LHCN-M2 (cell line): ENCODE data around the gene TRIM56. TPM values are rescaled to one million over a fixed set of nuclear protein-coding genes. Genes with fewer than 3 reads are reported as not detected.
"Not testable (repeated sequence)": the region's sequence is repeated elsewhere in the genome, so short reads cannot be mapped to it uniquely, and the experiment has no call there.

Experiments
- DNase-seq: peaks from one replicate; pipeline ENCODE4 v3.0.0-alpha.2; 2012; ENCODE audit warnings: low read depth
- polyA plus RNA-seq: library from polyadenylated mRNA; unstranded; fragments of >200 nt; gene quantifications from one replicate; pipeline ENCODE4 v1.2.1, GENCODE V29; 2012; ENCODE audit warnings: missing spikeins
- total RNA-seq: library from RNA; depleted of rRNA; stranded (reverse); fragments of >200 nt; gene quantifications from 2 replicates; pipeline ENCODE4 v1.2.3, GENCODE V29; 2014; rRNA removed

TRIM56 gene, protein sequence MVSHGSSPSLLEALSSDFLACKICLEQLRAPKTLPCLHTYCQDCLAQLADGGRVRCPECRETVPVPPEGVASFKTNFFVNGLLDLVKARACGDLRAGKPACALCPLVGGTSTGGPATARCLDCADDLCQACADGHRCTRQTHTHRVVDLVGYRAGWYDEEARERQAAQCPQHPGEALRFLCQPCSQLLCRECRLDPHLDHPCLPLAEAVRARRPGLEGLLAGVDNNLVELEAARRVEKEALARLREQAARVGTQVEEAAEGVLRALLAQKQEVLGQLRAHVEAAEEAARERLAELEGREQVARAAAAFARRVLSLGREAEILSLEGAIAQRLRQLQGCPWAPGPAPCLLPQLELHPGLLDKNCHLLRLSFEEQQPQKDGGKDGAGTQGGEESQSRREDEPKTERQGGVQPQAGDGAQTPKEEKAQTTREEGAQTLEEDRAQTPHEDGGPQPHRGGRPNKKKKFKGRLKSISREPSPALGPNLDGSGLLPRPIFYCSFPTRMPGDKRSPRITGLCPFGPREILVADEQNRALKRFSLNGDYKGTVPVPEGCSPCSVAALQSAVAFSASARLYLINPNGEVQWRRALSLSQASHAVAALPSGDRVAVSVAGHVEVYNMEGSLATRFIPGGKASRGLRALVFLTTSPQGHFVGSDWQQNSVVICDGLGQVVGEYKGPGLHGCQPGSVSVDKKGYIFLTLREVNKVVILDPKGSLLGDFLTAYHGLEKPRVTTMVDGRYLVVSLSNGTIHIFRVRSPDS
- total RNA-seq = 14.5 and 16.2 TPM in 2 replicates
- polyA plus RNA-seq = 15.9 TPM

DNA sequence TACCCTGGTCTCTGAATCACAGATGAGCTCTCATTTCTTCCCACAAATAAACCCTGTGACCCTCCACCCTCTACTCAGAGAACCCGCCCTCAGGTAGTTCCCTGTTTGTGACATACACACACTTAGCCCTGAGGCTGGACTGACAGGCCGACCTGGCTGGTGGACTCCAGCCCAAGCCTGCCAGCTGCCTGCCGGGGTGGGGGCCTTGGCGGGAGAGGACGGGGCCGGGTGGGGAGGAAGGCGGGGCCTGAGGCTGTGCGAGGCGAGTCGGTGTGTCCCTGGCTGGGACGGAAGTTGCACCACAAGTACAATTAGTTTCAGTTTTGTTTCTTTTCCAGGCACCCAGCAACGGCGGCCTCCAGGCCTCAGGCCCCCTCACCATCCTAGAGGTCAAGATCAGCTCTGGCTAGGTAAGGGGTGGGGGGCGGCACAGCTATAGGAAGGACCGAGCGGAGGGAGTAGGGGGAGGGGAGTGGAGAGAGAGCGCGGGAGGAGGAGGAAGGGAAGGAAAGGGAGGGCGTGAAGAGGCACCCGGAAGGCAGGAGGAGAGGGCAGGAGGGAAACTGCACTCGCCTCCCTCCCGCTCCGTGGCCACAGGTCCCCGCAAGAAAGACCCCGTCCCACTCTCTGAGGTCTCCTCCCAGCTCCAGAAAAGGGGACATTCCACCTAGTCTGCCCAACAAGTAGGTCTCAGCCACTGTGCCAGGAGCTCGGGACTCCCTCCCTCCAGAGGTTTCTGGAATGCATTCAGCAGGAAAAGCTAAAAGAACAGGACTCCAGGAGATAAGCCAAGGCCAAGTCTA, at the start of gene TRIM56:
TRIM56 (plus strand) TSS at position 320 of the 803 bp plus-strand sequence. CDS start 1,832 bp downstream, outside the sequence.
- peak; percentile 82 for DNase-seq

DNA sequence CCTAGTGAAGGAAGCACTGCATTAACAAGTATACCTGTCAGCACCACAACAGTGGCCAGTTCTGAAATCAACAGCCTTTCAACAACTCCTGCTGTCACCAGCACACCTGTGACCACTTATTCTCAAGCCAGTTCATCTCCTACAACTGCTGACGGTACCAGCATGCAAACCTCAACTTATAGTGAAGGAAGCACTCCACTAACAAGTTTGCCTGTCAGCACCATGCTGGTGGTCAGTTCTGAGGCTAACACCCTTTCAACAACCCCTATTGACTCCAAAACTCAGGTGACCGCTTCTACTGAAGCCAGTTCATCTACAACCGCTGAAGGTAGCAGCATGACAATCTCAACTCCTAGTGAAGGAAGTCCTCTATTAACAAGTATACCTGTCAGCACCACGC, 49.3 kb upstream of the TRIM56 start:
- no peak for DNase-seq

DNA sequence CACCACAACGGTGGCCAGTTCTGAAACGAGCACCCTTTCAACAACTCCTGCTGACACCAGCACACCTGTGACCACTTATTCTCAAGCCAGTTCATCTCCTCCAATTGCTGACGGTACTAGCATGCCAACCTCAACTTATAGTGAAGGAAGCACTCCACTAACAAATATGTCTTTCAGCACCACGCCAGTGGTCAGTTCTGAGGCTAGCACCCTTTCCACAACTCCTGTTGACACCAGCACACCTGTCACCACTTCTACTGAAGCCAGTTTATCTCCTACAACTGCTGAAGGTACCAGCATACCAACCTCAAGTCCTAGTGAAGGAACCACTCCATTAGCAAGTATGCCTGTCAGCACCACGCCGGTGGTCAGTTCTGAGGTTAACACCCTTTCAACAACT, 44.0 kb upstream of the TRIM56 start:
- DNase-seq = not testable (repeated sequence)

DNA sequence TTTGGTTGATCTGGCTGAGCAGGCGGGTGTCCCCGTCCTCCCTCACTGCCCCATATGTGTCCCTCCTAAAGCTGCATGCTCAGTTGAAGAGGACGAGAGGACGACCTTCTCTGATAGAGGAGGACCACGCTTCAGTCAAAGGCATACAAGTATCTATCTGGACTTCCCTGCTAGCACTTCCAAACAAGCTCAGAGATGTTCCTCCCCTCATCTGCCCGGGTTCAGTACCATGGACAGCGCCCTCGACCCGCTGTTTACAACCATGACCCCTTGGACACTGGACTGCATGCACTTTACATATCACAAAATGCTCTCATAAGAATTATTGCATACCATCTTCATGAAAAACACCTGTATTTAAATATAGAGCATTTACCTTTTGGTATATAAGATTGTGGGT, 26.9 kb upstream of the TRIM56 start:
- DNase-seq = peak; percentile 68

DNA sequence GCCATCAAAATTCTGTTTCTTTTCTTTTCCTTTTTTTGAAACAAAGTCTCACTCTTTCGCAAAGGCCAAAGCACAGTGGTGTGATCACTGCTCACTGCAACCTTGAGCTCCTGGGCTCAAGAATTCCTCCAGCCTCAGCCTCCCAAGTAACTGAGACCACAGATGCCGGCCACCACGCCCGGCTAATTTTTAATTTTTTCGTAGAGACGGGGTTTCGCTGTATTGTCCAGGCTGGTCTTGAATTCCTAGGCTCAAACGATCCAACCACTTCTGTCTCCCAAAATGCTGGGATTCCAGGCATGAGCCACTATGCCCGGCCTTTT, 25.7 kb upstream of the TRIM56 start:
- no peak for DNase-seq

DNA sequence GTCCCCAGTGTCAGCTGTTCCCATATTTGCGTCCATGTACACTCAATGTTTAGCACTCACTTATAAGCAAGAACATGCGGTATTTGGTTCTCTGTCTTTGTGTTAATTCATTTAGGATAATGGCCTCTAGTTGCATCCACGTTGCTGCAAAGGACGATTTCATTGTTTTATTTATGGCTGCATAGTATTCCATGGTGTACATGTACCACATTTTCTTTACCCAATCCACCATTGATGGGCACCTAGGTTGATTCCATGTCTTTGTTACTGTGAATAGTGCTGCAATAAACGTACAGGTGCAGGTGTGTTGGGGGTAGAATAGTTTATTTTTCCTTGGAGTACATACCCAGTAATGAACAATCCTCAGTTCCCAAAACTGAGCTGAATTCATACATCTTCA, 24.3 kb upstream of the TRIM56 start:
- DNase-seq = no peak

DNA sequence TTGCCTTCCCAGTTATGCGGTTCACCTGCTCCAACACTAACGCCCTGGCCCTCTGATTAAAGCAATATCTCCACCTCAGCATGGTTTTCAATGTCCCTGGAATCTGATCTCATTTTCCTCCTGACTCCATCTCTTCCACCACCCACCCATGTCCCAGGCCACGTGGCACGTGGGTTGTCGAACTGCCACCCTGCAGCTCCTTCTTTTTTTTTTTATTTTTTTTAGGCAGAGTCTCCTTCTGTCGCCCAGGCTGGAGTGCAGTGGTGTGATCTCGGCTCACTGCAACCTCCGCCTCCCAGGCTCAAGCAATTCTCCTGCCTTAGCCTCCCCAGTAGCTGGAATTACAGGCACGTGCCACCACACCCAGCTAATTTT, 21.1 kb upstream of the TRIM56 start:
- not testable (repeated sequence) for DNase-seq

DNA sequence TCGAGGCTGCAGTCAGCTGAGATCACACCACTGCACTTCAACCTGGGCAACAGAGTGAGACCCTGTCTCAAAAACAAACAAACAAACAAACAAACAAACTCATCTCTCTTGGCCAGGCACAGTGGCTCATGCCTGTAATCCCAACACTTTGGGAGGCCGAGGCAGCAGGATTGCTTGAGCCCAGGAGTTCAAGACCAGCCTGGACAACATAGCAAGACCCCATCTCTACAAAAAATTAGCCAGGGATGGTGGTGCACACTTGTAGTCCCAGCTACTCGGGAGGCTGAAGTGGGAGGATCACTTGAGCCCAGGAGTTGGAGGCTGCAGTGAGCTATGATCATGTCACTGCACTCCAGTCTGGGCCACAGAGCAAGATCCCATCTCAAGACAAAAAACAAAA, 20.1 kb upstream of the TRIM56 start:
- DNase-seq = not testable (repeated sequence)

DNA sequence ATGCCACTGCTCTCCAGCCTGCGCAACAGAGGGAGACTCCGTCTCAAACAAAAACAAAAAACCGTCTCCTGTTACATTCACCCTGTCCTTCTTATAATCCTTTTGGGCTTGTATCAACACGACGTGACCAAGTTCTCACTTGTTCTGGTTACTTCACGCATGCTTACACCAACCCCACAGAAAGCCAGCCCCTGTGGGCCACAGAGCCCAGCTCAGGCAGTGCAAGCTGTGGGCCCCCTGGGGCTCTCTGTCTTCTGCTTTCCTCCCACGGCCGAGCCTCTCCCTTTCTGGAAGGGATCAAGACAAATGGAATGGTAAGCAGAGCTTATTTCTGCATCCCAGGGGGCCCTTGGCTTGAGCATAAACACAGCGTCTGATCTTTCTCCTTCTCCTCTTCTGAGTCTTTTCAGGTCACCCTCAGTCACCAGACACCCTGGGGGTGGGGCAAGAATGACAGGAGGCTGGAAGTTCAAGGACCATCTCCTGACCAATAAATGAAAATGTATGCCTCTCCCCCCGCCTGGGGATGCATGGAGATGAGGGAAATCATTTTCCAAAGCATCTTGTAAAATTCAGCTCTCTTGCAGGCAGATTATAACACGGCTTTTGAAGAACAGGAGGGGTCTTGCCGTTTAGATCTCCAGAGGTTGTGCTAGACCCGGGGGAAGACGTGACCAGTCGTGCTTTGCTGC, 19.0 kb upstream of the TRIM56 start:
- peak; percentile 25 for DNase-seq

DNA sequence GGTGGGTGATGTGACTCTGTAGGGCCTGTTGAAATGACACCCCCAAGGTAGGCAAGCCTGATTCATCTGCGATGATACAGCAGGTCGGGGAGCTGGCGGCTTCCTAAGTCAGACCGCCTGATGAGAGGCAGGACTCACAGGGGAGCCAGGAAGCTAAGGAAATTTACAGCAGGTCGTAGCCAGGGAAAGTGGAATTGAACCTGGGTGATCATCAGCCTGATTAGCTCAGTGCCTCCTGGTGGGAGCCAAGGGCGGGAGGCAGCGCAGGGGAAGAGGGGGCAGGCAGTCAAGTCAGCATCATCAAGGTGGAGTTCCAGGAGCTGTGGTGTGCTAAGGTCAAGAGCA, 18.5 kb upstream of the TRIM56 start:
- no peak for DNase-seq

DNA sequence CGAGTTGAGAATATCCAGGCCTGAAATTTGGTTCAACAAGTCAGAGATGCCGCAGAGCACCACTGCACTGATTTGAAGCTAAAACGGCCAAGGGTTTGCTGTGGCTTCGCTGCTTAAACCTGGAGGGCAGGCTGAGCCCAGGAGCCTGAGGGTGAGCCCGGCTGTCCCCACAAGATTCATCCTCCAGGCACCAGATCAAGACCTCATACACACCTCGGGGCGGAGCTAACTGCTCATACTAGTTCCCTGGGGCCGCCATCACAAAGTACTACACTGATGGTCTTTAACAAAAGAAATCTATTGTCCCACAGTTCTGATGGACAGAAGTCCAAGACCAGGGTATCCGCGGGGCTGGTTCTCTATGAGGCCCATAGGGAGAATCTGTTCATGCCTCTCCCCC, 16.9 kb upstream of the TRIM56 start:
- no peak for DNase-seq

DNA sequence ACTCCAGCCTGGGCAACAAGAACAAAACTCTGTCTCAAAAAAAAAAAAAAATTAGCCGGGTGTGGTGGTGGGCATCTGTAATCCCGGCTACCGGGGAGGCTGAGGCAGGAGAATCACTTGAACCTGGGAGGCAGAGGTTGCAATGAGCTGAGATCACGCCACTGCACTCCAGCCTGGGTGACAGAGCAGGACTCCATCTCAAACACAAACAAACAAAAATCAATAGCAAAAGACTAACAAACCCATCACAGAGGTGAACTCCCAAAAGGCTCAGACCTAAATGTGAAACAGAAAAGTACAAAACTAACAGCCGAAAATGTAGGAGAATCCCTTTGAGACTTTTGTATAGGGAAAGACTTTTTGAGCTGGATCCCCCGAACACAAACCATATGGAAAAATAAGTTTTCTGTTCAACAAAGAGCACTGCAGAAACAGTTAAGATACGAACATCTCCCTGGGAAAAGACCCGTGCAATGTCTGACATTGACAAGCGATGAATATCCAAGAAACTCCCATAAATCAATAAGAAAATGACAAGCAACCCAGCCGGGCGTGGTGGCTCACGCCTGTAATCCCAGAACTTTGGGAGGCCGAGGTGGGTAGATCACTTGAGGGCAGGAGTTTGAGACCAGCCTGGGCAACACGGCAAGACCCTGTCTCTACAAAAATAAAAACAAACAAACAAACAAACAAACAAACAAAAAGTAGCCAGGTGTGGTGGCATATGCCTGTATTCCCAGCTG, 13.7 kb upstream of the TRIM56 start:
- DNase-seq = not testable (repeated sequence)

DNA sequence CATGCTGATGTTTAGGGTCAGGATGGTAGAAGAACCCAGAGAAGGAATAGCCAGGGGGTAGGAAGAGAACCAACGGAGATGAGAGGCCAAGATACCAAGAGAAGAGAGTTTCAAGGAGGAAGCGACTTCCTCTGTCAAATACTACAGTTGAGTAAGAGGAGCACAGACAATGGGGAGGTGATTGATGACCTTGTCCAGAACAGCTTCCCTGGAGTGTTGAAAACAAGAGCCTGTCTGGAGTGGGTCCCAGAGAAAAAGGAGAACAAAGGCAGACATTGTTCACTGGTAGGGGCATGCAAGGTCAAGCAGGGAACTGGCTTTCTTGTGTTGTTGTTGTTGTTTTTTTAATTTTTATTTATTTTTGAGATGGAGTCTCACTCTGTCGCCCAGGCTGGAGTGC, 9.6 kb upstream of the TRIM56 start:
- no peak for DNase-seq

DNA sequence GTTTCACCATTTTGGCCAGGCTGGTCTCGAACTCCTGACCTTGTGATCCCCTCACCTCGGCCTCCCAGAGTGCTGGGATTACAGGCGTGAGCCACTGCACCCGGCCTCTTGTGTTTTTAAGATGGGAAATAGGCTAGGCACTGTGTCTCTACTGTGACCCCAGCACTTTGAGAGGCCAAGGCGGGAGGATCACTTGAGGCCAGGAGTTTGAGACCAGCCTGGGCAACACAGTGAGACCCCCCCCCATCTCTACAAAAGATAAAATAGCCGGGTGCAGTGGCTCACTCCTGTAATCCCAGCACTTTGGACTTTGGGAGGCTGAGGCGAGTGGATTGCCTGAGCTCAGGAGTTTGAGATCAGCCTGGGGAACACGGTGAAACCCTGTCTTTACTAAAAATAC, 9.1 kb upstream of the TRIM56 start:
- DNase-seq = not testable (repeated sequence)

DNA sequence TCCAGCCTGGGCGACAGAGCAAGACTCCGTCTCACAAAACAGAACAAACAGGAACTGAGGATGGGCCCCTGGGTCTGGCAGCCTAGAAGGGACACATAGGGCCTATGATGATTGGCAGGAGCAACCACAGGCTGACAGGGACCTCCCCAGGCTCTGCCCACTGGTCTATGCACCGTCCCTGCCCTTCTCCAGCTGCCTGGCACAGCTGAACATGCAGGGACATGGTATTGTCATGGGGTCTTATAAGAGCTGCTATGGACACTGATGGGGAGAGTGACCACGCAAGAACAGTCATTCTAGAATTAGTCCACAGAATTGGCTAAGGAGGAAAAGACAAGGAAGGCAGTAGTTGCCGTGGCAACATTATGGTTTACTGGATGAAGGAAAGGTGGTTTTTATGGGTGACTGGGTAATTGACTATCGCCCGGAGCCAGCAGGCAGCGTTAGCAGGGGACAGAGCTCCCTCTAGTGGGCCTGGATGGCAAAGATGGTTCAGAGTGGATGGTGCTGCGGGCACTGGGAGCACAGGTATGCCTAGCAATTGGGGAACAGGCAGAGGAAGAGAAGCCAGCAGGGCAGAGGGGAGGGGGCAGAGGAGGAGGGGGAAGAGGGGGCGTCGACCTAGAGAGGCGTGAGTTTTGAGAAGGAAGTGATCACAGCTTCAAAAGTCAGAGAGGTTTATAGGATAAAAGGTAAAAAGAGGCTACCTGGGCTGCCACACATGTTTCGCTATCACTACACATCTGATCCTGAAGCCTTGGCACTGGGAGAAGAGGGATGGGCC, 7.8 kb upstream of the TRIM56 start:
- peak; percentile 73 for DNase-seq

DNA sequence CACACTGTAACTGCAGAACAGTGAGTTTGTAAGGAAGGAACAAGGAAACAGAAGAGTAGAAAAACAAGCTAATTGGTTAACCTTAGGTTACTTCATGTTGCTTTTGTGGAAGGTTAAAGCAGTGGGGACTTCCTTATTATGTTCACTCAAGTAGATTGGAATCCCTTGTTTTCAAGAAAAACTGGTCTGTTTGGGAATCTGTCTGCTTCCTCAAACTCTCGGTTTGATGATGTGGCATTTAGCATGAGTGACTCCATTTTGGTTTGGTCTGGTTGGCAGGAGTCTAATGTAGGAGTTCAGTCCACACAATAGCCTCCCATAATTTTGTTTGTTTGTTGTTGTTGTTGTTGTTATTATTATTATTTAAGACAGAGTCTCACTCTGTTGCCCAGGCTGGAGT, 3.8 kb upstream of the TRIM56 start:
- no peak for DNase-seq

DNA sequence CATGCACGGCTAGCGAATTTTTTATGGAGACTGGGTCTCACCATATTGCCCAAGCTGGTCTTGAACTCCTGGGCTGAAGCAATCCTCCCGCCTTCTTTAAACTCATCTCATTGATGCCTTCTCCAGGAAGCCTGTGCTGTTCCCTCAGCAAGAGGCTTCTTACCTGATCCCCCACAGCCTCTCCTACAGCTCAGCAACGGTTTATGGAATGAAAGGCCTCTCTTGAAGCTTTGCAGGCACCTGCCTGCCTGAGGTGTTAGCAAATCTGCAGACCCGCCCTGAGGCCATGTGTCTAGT, 468 bp upstream of the TRIM56 start:
- no peak for DNase-seq

DNA sequence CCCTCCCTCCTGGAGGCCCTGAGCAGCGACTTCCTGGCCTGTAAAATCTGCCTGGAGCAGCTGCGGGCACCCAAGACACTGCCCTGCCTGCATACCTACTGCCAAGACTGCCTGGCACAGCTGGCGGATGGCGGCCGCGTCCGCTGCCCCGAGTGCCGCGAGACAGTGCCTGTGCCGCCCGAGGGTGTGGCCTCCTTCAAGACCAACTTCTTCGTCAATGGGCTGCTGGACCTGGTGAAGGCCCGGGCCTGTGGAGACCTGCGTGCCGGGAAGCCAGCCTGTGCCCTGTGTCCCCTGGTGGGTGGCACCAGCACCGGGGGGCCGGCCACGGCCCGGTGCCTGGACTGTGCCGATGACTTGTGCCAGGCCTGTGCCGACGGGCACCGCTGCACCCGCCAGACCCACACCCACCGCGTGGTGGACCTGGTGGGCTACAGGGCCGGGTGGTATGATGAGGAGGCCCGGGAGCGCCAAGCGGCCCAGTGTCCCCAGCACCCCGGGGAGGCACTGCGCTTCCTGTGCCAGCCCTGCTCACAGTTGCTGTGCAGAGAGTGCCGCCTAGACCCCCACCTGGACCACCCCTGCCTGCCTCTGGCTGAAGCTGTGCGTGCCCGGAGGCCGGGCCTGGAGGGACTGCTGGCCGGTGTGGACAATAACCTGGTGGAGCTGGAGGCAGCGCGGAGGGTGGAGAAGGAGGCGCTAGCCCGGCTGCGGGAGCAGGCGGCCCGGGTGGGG, 2.2 kb downstream of the TRIM56 start:
- DNase-seq = peak; percentile 37

DNA sequence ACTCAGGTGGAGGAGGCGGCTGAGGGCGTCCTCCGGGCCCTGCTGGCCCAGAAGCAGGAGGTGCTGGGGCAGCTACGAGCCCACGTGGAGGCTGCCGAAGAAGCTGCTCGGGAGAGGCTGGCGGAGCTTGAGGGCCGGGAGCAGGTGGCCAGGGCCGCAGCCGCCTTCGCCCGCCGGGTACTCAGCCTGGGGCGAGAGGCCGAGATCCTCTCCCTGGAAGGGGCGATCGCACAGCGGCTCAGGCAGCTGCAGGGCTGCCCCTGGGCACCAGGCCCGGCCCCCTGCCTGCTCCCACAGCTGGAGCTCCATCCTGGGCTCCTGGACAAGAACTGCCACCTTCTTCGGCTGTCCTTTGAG, 2.8 kb downstream of the TRIM56 start:
- no peak for DNase-seq
